Measurements from ENCODE around the gene CNTLN. TPM values are rescaled to one million over a fixed set of nuclear protein-coding genes. Genes with fewer than 3 reads are reported as not detected.

Gene CNTLN
- total RNA-seq, 3 donors from 2014 or later (not counting 1 experiment from before 2014, with no cell fraction given), result 0.32 to 1.6 (median 0.63) TPM

GRCh38 chr9:17532461-17532860 is 397.6 kb downstream of the CNTLN start:
- 80% methylated on average over 6 of the region's 6 CpGs for WGBS (ENCODE audit: insufficient coverage)
- H3K27me3 Mint-ChIP-seq (ENCODE audit: low read depth in 2 of 2), result no peaks in the 10 kb centered on the region
- Histone ChIP-seq H3K36me3 (ENCODE audit: control insufficient read depth, insufficient read depth, low read length) (no peaks in the 10 kb centered on the region), H3K27me3 (ENCODE audit: control insufficient read depth, insufficient read depth, low read length) (no peaks in the 10 kb centered on the region), H3K27ac (ENCODE audit: low read length) (no peak overlapping the region), H3K4me1 (ENCODE audit: control insufficient read depth, insufficient read depth, low read length) (no peaks in the 10 kb centered on the region), H3K9me3 (ENCODE audit: control insufficient read depth, insufficient read depth, low read length) (no peaks in the 10 kb centered on the region), H3K4me3 (ENCODE audit: low read length) (no peak overlapping the region)
- no peaks in the 10 kb centered on the region for H3K4me1 Mint-ChIP-seq
- intact Hi-C loops (cut with micrococcal nuclease), result no loop called here
- TF ChIP-seq CTCF (IDR thresholded peaks at IDR 0.05), result no peak
- ATAC-seq (no peak), DNase-seq (no peak)
- H3K4me3 Mint-ChIP-seq, result no peak overlapping the region
- H3K9me3 Mint-ChIP-seq, result no peaks in the 10 kb centered on the region
- no peak overlapping the region for H3K27ac Mint-ChIP-seq
- H3K36me3 Mint-ChIP-seq, result no peaks in the 10 kb centered on the region

GRCh38 chr9:17535176-17535575 is 400.3 kb downstream of the CNTLN start:
- no peaks in the 10 kb centered on the region for H3K9me3 ChIP-seq (ENCODE audit: control insufficient read depth, insufficient read depth, low read length)
- ATAC-seq, result no peak
- no peak for DNase-seq
- no peaks in the 10 kb centered on the region for H3K27me3 ChIP-seq (ENCODE audit: control insufficient read depth, insufficient read depth, low read length)
- 65% methylated on average over 3 of the region's 3 CpGs for WGBS (ENCODE audit: insufficient coverage)
- no peak for TF ChIP-seq CTCF (IDR thresholded peaks at IDR 0.05)
- Mint-ChIP-seq H3K27ac (no peak overlapping the region), H3K36me3 (no peaks in the 10 kb centered on the region), H3K4me1 (no peaks in the 10 kb centered on the region), H3K9me3 (no peaks in the 10 kb centered on the region), H3K4me3 (no peak overlapping the region), H3K27me3 (ENCODE audit: low read depth in 2 of 2) (no peaks in the 10 kb centered on the region)
- no peak overlapping the region for H3K27ac ChIP-seq (ENCODE audit: low read length)
- H3K4me3 ChIP-seq (ENCODE audit: low read length), result no peak overlapping the region
- no peaks in the 10 kb centered on the region for H3K4me1 ChIP-seq (ENCODE audit: control insufficient read depth, insufficient read depth, low read length)
- no peaks in the 10 kb centered on the region for H3K36me3 ChIP-seq (ENCODE audit: control insufficient read depth, insufficient read depth, low read length)
- intact Hi-C loops (cut with micrococcal nuclease), result no loop called here

GRCh38 chr9:17536027-17536426 is 401.2 kb downstream of the CNTLN start:
- H3K4me1 Mint-ChIP-seq, result no peaks in the 10 kb centered on the region
- intact Hi-C loops (cut with micrococcal nuclease), result no loop called here

More at GRCh38 chr9:17536027-17536426, 401.2 kb downstream of the CNTLN start:
- no peaks in the 10 kb centered on the region for H3K36me3 ChIP-seq (ENCODE audit: control insufficient read depth, insufficient read depth, low read length)
- no peaks in the 10 kb centered on the region for H3K9me3 Mint-ChIP-seq
- H3K36me3 Mint-ChIP-seq, result no peaks in the 10 kb centered on the region
- H3K4me3 Mint-ChIP-seq, result no peak overlapping the region
- H3K27ac ChIP-seq (ENCODE audit: low read length), result no peak overlapping the region
- H3K27me3 ChIP-seq (ENCODE audit: control insufficient read depth, insufficient read depth, low read length), result no peaks in the 10 kb centered on the region
- H3K4me3 ChIP-seq (ENCODE audit: low read length), result no peak overlapping the region
- DNase-seq, result no peak
- H3K4me1 ChIP-seq (ENCODE audit: control insufficient read depth, insufficient read depth, low read length), result no peaks in the 10 kb centered on the region
- no peak for ATAC-seq
- no peak overlapping the region for H3K27ac Mint-ChIP-seq
- no peaks in the 10 kb centered on the region for H3K9me3 ChIP-seq (ENCODE audit: control insufficient read depth, insufficient read depth, low read length)
- TF ChIP-seq CTCF (IDR thresholded peaks at IDR 0.05), result no peak
- 90% methylated on average over 7 of the region's 7 CpGs for WGBS (ENCODE audit: insufficient coverage)
- no peaks in the 10 kb centered on the region for H3K27me3 Mint-ChIP-seq (ENCODE audit: low read depth in 2 of 2)
